Endodermal cell (in vitro differentiated cells): ENCODE results near the gene TAX1BP1. TPM values are rescaled to one million over a fixed set of nuclear protein-coding genes. Genes with fewer than 3 reads are reported as not detected.

Experiments
- DNase-seq: peaks from one replicate; pipeline ENCODE4 v3.0.0-alpha.2; 2017
- H3K27ac ChIP-seq: 2 replicates; pipeline ENCODE4 v1.5.1; 2013; ENCODE audit warnings: mild to moderate bottlenecking, low read depth, low read length, moderate library complexity
- H3K27me3 ChIP-seq: 2 replicates; pipeline ENCODE4 v1.6.1; 2013; ENCODE audit warnings: mild to moderate bottlenecking, low read length, moderate library complexity; ENCODE audit not compliant: insufficient read depth, control insufficient read depth, poor library complexity, severe bottlenecking
- H3K36me3 ChIP-seq: 2 replicates; pipeline ENCODE4 v1.7.0; 2013; ENCODE audit warnings: mild to moderate bottlenecking, low read length, moderate library complexity; ENCODE audit not compliant: control insufficient read depth, insufficient read depth
- H3K4me1 ChIP-seq: one replicate; pipeline ENCODE4 v1.7.0; 2013; ENCODE audit warnings: low read length; ENCODE audit not compliant: control insufficient read depth, insufficient read depth
- H3K4me3 ChIP-seq: 2 replicates; pipeline ENCODE4 v1.5.1; 2013; ENCODE audit warnings: mild to moderate bottlenecking, low read length, moderate library complexity
- H3K9ac ChIP-seq: 2 replicates; pipeline ENCODE4 v1.6.1; 2013; ENCODE audit warnings: mild to moderate bottlenecking, low read length, moderate library complexity; ENCODE audit not compliant: poor library complexity, severe bottlenecking; ENCODE audit errors: extremely low read depth
- H3K9me3 ChIP-seq: 2 replicates; pipeline ENCODE4 v1.6.1; 2013; ENCODE audit warnings: mild to moderate bottlenecking, low read length, moderate library complexity; ENCODE audit not compliant: control insufficient read depth
- H3K27ac Mint-ChIP-seq: 2 replicates; pipeline ENCODE4 v1.8.0; 2020; ENCODE audit warnings: mixed read lengths
- H3K27me3 Mint-ChIP-seq: 2 replicates; pipeline ENCODE4 v1.8.0; 2021; ENCODE audit warnings: mild to moderate bottlenecking, mixed read lengths; ENCODE audit not compliant: insufficient read depth
- H3K36me3 Mint-ChIP-seq: 2 replicates; pipeline ENCODE4 v1.8.0; 2020; ENCODE audit warnings: low read depth, mixed read lengths
- H3K4me1 Mint-ChIP-seq: 2 replicates; pipeline ENCODE4 v1.8.0; 2020; ENCODE audit warnings: mixed read lengths
- H3K4me3 Mint-ChIP-seq: 2 replicates; pipeline ENCODE4 v1.8.0; 2020; ENCODE audit warnings: mild to moderate bottlenecking, moderate library complexity, mixed read lengths
- H3K9me3 Mint-ChIP-seq: 2 replicates; pipeline ENCODE4 v1.8.0; 2020; ENCODE audit warnings: mild to moderate bottlenecking, mixed read lengths
- CTCF ChIP-seq: fragments of 200-600 bp; sonication (generic); conservative IDR thresholded peaks from 2 replicates; pipeline ENCODE4 v1.5.0; 2021; ENCODE audit warnings: antibody characterized with exemption, mild to moderate bottlenecking
- WGBS, 2 experiments: methylation state at CpG; one replicate each; pipeline versions ENCODE4 v1.1.5 to v1.1.7; 2013; ENCODE audit warnings: missing lambda C conversion rate in 2 of 2, mixed read lengths in 1 of 2; ENCODE audit not compliant: insufficient coverage in 1 of 2, insufficient read length in 1 of 2; 5-methylcytosine and 5-hydroxymethylcytosine counted together
- total RNA-seq, 2 donors: library from RNA; stranded (reverse); fragmentation: NEBNext Ultra II Directional in 1 of 2; extraction: Animal tissue kit (Norgen Biotek cat#: 25700) in 1 of 2; gene quantifications; 2 replicates in 1 of 2; 3 replicates in 1 of 2; pipeline ENCODE4 v1.2.1, GENCODE V29; 2021

TAX1BP1 gene
- total RNA-seq, 2 donors from 2014 or later, result 100 to 114 TPM

- Mint-ChIP-seq H3K4me3 (no peak overlapping the region), H3K36me3 (peaks cover 17% of the 10 kb centered on the region), H3K4me1 (no peaks in the 10 kb centered on the region), H3K27me3 (no peaks in the 10 kb centered on the region), H3K27ac (no peak overlapping the region), H3K9me3 (no peaks in the 10 kb centered on the region)
- H3K9me3 ChIP-seq, result no peaks in the 10 kb centered on the region
- no peak overlapping the region for H3K4me3 ChIP-seq
- H3K27ac ChIP-seq, result no peak overlapping the region
- TF ChIP-seq CTCF, result no peak
- 100% methylated on average over 1 to 2 of the region's 2 CpGs for WGBS, 2 experiments
- DNase-seq, result no peak
- peaks cover 57% of the 10 kb centered on the region for H3K36me3 ChIP-seq
- H3K4me1 ChIP-seq, result no peaks in the 10 kb centered on the region
- H3K9ac ChIP-seq, result no peak overlapping the region
- H3K27me3 ChIP-seq, result no peaks in the 10 kb centered on the region
Observed at GRCh38 chr7:27825891-27826290, 85.9 kb downstream of the TAX1BP1 start.

GRCh38 chr7:27826357-27826756 is 86.4 kb downstream of the TAX1BP1 start:
- no peak for TF ChIP-seq CTCF

GRCh38 chr7:27834179-27834921 is 94.4 kb downstream of the TAX1BP1 start:
- Mint-ChIP-seq H3K27ac (peak overlapping the region; percentile 14), H3K36me3 (peaks cover 28% of the 10 kb centered on the region), H3K27me3 (no peaks in the 10 kb centered on the region), H3K4me1 (peaks cover 11% of the 10 kb centered on the region), H3K4me3 (no peak overlapping the region), H3K9me3 (no peaks in the 10 kb centered on the region)
- 91% methylated on average over 7 of the region's 7 CpGs for WGBS, 2 experiments
- no peak for DNase-seq
- H3K27me3 ChIP-seq, result no peaks in the 10 kb centered on the region
- H3K27ac ChIP-seq, result no peak overlapping the region
- H3K9ac ChIP-seq, result no peak overlapping the region
- H3K4me3 ChIP-seq, result no peak overlapping the region
- peaks cover 45% of the 10 kb centered on the region for H3K36me3 ChIP-seq
- peak; percentile 50 for TF ChIP-seq CTCF
- H3K4me1 ChIP-seq, result no peaks in the 10 kb centered on the region
- no peaks in the 10 kb centered on the region for H3K9me3 ChIP-seq

More at GRCh38 chr7:27826357-27826756, 86.4 kb downstream of the TAX1BP1 start:
- H3K9ac ChIP-seq, result no peak overlapping the region
- WGBS, 2 experiments, result 93 to 100% methylated on average over 3 to 5 of the region's 5 CpGs
- Mint-ChIP-seq H3K4me1 (no peaks in the 10 kb centered on the region), H3K27me3 (no peaks in the 10 kb centered on the region), H3K36me3 (peaks cover 19% of the 10 kb centered on the region), H3K27ac (no peak overlapping the region), H3K9me3 (no peaks in the 10 kb centered on the region), H3K4me3 (no peak overlapping the region)
- H3K4me1 ChIP-seq, result no peaks in the 10 kb centered on the region
- no peaks in the 10 kb centered on the region for H3K9me3 ChIP-seq
- no peaks in the 10 kb centered on the region for H3K27me3 ChIP-seq
- no peak overlapping the region for H3K27ac ChIP-seq
- no peak for DNase-seq
- H3K4me3 ChIP-seq, result no peak overlapping the region
- peaks cover 58% of the 10 kb centered on the region for H3K36me3 ChIP-seq
